SU-DHL-6 (cell line): ENCODE data around the gene BCL2L1.

ENCODE experiments used
- EZH2phosphoT487 ChIP-seq: fragments of 200-600 bp; sonication (generic), shearing (Covaris generic); conservative IDR thresholded peaks from 2 replicates; pipeline ENCODE4 v1.6.1; 2018; ENCODE audit warnings: mild to moderate bottlenecking, antibody characterized with exemption, low read length, moderate library complexity, mixed read lengths
- TF ChIP-seq, protein P1 (sequence below): fragments of 200-600 bp; sonication (generic); IDR thresholded peaks from one replicate; pipeline ENCODE4 v1.5.1; 2017; ENCODE audit warnings: antibody characterized with exemption, mild to moderate bottlenecking, low read length, moderate library complexity; ENCODE audit not compliant: insufficient read depth, poor library complexity, severe bottlenecking

- TF ChIP-seq, protein P1, sequence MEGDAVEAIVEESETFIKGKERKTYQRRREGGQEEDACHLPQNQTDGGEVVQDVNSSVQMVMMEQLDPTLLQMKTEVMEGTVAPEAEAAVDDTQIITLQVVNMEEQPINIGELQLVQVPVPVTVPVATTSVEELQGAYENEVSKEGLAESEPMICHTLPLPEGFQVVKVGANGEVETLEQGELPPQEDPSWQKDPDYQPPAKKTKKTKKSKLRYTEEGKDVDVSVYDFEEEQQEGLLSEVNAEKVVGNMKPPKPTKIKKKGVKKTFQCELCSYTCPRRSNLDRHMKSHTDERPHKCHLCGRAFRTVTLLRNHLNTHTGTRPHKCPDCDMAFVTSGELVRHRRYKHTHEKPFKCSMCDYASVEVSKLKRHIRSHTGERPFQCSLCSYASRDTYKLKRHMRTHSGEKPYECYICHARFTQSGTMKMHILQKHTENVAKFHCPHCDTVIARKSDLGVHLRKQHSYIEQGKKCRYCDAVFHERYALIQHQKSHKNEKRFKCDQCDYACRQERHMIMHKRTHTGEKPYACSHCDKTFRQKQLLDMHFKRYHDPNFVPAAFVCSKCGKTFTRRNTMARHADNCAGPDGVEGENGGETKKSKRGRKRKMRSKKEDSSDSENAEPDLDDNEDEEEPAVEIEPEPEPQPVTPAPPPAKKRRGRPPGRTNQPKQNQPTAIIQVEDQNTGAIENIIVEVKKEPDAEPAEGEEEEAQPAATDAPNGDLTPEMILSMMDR = no peak
- TF ChIP-seq EZH2phosphoT487 = no peak
These were observed 52.8 kb downstream of the BCL2L1 start for GRCh38 chr20:31669876-31670275.
